HG03521 (cell line): ENCODE measurements around the gene MORC2.

Experiments
- ATAC-seq: cut with Tn5 transposase; IDR thresholded peaks from one replicate; pipeline ENCODE4 v1.9.1; 2021; ENCODE audit warnings: mild to moderate bottlenecking, moderate library complexity; ENCODE audit not compliant: unreplicated experiment

MORC2 gene

DNA sequence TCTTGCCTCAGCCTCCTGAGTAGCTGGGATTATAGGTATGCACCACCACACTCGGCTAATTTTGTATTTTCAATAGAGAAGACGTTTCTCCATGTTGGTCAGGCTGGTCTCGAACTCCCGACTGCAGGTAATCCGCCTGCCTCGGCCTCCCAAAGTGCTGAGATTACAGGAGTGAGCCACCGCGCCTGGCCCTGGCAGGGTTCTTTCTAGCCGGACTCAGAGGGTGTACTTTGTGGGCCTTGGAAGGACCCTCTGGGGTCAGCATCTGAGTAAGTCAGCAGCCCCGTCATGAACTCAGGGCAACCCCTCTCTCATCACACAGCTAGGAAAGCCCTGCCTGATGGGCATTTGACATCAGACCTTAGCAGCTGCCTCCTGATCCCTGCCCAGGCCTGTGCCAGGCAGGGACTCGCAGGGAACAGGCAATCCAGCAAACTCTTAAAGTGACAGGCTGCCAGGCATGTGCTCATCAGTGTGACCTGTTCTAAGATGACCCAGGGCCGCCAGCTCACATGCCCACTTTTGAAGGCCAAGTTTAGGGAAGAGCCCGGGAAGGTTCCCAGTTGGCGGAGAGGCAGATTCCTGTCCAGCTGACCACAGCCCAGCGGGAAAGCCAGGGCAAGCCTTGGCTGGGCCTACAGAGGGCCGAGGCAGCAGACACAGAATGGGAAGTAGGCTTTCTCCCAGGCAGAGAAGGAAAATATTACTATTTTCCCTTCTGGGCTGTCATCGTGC, 92.9 kb downstream of the MORC2 start:
- ATAC-seq, result no peak
